ENCODE measurements around the gene NLRC3.

Gene NLRC3

DNA sequence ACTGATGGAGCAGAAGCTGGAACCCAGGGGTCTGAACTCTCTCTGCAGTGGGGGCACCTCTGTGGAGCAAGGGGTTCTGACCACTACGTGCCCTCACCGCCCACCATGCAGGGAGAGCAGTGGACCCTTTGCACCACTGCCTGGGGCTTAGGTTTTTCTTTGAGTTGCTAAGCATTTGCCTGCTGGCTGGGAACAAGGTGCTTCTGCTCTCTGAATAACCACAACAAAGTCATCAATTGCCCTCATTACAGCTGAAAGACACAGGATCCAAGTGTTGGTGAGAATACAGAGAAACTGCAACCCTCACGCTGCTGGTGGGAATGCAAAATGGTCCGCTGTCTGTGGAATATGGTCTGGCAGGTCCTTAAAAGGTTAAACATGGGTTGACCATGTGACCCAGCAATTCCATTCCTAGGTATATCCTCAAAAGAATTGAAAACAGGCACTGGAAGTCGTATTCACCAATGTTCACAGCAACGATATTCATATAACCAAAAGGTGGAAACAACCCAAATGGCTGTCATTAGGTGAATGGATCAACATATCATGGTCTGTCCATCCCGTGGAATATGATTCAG, 22.8 kb downstream of the NLRC3 start (continued):
- TF ChIP-seq EGR2 (tag by site-specific recombination; IDR thresholded peaks at IDR 0.05; ENCODE audit: low read depth) (no peak), FEZF1 (tag by site-specific recombination; IDR thresholded peaks at IDR 0.05) (no peak)
- TF ChIP-seq, protein P1, sequence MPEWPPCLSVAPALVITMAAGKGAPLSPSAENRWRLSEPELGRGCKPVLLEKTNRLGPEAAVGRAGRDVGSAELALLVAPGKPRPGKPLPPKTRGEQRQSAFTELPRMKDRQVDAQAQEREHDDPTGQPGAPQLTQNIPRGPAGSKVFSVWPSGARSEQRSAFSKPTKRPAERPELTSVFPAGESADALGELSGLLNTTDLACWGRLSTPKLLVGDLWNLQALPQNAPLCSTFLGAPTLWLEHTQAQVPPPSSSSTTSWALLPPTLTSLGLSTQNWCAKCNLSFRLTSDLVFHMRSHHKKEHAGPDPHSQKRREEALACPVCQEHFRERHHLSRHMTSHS (tag by site-specific recombination; IDR thresholded peaks at IDR 0.05): no peak

DNA sequence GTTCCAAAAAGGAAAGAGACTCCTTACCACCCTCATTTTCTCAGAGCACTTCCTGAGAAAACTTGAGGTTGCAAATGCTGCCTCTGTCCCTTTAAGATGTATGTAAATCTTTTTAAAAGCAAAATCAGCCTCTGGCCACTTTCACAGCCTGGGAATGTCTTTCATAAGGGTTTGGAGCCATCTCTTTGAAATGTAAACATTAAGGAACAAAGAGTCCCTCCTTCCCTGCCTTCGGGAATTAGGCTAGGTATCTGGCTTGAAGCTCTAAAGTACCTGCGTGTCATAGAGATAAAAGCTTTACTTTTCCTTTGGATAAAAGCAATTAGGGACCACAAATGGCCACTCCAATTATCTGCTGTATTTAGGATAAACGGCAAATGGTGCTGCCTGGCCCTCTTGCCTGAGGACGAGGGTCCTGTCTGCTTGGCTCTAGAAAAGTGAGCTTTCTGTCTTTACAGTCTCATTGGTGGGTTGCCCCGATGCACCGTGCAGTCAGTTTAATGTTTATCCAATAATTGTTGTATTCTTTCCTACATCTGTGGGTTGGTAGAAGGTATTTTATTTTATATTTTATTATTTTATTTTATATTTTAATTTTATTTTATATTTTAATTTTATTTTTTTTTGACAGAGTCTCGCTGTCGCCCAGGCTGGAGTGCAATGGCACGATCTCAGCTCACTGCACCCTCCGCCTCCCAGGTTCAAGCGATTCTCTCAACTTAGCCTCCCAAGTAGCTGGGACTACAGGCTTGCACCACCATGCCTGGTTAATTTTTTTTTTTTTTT, 23.9 kb downstream of the NLRC3 start:
- H3K36me3 ChIP-seq (ENCODE audit: control insufficient read depth in 2 of 2, insufficient read depth in 1 of 2, low read length in 2 of 2): no peaks in the 10 kb centered on the region
- H3K4me1 ChIP-seq (ENCODE audit: control insufficient read depth, insufficient read depth, low read length): no peaks in the 10 kb centered on the region
- TF ChIP-seq ZNF785 (tag by site-specific recombination; IDR thresholded peaks at IDR 0.05) (no peak), ZNF629 (tag by site-specific recombination; IDR thresholded peaks at IDR 0.05) (no peak), ZNF169 (tag by site-specific recombination; IDR thresholded peaks at IDR 0.05) (no peak), ZNF221 (tag by site-specific recombination; IDR thresholded peaks at IDR 0.05; ENCODE audit: borderline replicate concordance) (no peak)
- ChIA-PET POLR2A (no interaction called here), CTCF (interaction anchor here (0.6 kb wide), 1 partner anchor 580 kb away, joined by 3 read pairs; no protein-coding TSS in a partner anchor)
- no peak overlapping the region for H3K27ac ChIP-seq (ENCODE audit: extremely low read depth, low read depth, low read length)
- no peak overlapping the region for H3K4me3 ChIP-seq (ENCODE audit: low read depth, low read length)
- no peaks in the 10 kb centered on the region for H3K9me3 ChIP-seq (ENCODE audit: control insufficient read depth, insufficient read depth, low read depth, low read length)

DNA sequence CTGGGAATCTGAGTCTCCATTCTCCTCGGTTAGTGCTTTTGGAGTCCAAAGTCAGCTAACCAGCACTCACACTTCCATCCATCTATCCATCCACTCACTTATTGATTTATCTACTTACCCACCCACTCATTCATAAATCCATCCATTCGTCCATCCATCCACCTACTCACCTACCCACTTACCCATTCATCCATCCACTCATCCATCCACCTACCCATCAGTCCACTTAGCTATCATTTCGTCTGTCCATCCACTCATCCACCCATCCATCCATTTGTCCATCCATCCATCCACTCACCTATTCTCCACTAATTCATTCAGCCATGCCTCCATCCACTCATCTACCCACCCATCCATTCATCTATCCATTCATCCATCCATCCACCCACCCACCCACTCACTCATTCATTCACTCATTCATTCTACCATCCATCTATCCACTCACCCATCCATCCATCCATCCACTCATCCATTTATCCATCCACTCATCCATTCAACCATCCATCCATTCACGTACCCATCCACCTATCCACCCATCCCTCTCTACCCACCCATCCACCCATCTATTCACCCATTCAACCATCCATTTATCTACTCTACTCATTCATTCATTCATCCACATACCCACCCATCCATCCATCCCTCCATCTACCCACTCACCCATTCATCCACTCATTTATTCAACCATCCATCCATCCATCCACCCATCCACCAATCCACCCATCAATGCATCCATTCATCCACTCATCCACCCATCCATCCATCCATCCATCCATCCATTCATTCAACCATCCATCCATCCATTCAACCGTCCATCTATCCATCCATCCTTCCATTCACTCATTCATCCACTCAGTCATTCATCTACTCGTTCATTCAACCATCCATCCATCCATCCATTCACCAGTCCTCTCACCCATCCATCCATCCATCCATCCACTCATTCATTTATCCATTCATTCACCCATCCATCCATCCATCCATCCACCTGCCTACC, 26.1 kb downstream of the NLRC3 start:
- Histone ChIP-seq H3K27ac (ENCODE audit: extremely low read depth, low read depth, low read length) (no peak overlapping the region), H3K36me3 (ENCODE audit: control insufficient read depth in 2 of 2, insufficient read depth in 1 of 2, low read length in 2 of 2) (no peaks in the 10 kb centered on the region), H3K4me1 (ENCODE audit: control insufficient read depth, insufficient read depth, low read length) (no peaks in the 10 kb centered on the region), H3K4me3 (ENCODE audit: low read depth, low read length) (no peak overlapping the region), H3K9me3 (ENCODE audit: control insufficient read depth, insufficient read depth, low read depth, low read length) (no peaks in the 10 kb centered on the region)
- ChIA-PET CTCF (interaction anchor here (0.5 to 0.8 kb wide), 2 partner anchors 25 to 104 kb away, joined by 3 to 9 read pairs; no protein-coding TSS in a partner anchor), POLR2A (no interaction called here)
- TF ChIP-seq ZNF133 (tag by site-specific recombination; IDR thresholded peaks at IDR 0.05) (peak; percentile 37; the same call in 1 of the 2 replicates), BCL11A (tag by site-specific recombination; IDR thresholded peaks at IDR 0.05; ENCODE audit: low read depth) (no peak), ZNF747 (tag by site-specific recombination; IDR thresholded peaks at IDR 0.05) (no peak), SCRT2 (tag by site-specific recombination; IDR thresholded peaks at IDR 0.05) (no peak), ZSCAN16 (tag by site-specific recombination; IDR thresholded peaks at IDR 0.05) (no peak), OVOL3 (tag by site-specific recombination; IDR thresholded peaks at IDR 0.05) (no peak), ZNF138 (tag by site-specific recombination; IDR thresholded peaks at IDR 0.05; ENCODE audit: borderline replicate concordance) (no peak), ZNF48 (tag by site-specific recombination; IDR thresholded peaks at IDR 0.05) (no peak), KLF10 (tag by site-specific recombination; IDR thresholded peaks at IDR 0.05) (no peak), ZBTB21 (tag by site-specific recombination; IDR thresholded peaks at IDR 0.05) (no peak), KLF8 (tag by site-specific recombination; IDR thresholded peaks at IDR 0.05) (no peak), SALL2 (tag by site-specific recombination; IDR thresholded peaks at IDR 0.05; ENCODE audit: borderline replicate concordance) (0 out of 2 replicates have a peak, but pooled peaks have one; percentile 7), ZSCAN23 (tag by site-specific recombination; IDR thresholded peaks at IDR 0.05) (peak; percentile 21; the same call in 1 of the 2 replicates), ZNF366 (tag by site-specific recombination; conservative IDR thresholded peaks at IDR 0.05) (peak; percentile 96), ZNF169 (tag by site-specific recombination; IDR thresholded peaks at IDR 0.05) (no peak), ZNF624 (tag by site-specific recombination; IDR thresholded peaks at IDR 0.05) (no peak), ZNF155 (tag by site-specific recombination; IDR thresholded peaks at IDR 0.05) (no peak), YY2 (tag by site-specific recombination; IDR thresholded peaks at IDR 0.05) (no peak), ZNF658 (tag by site-specific recombination; IDR thresholded peaks at IDR 0.05) (no peak)
- TF ChIP-seq, protein P2, sequence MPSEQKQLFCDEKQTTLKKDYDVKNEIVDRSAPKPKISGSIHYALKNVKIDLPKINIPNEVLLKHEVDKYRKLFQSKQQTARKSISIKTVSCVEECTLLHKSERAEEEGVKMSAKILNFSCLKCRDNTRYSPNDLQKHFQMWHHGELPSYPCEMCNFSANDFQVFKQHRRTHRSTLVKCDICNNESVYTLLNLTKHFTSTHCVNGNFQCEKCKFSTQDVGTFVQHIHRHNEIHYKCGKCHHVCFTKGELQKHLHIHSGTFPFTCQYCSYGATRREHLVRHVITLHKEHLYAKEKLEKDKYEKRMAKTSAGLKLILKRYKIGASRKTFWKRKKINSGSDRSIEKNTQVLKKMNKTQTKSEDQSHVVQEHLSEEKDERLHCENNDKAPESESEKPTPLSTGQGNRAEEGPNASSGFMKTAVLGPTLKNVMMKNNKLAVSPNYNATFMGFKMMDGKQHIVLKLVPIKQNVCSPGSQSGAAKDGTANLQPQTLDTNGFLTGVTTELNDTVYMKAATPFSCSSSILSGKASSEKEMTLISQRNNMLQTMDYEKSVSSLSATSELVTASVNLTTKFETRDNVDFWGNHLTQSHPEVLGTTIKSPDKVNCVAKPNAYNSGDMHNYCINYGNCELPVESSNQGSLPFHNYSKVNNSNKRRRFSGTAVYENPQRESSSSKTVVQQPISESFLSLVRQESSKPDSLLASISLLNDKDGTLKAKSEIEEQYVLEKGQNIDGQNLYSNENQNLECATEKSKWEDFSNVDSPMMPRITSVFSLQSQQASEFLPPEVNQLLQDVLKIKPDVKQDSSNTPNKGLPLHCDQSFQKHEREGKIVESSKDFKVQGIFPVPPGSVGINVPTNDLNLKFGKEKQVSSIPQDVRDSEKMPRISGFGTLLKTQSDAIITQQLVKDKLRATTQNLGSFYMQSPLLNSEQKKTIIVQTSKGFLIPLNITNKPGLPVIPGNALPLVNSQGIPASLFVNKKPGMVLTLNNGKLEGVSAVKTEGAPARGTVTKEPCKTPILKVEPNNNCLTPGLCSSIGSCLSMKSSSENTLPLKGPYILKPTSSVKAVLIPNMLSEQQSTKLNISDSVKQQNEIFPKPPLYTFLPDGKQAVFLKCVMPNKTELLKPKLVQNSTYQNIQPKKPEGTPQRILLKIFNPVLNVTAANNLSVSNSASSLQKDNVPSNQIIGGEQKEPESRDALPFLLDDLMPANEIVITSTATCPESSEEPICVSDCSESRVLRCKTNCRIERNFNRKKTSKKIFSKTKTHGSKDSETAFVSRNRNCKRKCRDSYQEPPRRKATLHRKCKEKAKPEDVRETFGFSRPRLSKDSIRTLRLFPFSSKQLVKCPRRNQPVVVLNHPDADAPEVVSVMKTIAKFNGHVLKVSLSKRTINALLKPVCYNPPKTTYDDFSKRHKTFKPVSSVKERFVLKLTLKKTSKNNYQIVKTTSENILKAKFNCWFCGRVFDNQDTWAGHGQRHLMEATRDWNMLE (tag by site-specific recombination; conservative IDR thresholded peaks at IDR 0.05; ENCODE audit: low read depth): no peak
